ENCODE measurements around the gene OR6C74.

The OR6C74 gene

DNA sequence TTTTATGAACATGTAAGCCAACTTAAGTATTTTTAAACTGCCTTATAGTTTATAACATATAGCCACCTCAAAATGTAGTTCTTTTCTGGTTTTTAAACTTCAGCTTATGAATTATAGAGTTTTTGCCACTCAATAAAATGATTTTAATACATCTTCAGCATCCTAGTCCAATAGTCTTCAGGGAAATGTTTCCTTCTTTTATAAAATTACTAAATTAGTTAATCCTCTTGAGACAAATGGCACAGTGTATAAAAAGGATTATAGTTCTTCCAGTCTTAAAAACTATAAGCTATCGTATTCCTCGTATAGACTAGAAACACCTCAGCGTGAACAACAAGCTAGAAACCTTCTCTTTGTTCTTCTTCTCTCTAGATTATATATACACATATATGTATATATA is at the start of gene OR6C74:
Gene OR6C74 (plus strand): TSS at position 301 of the 400 bp plus-strand sequence. CDS start 2,679 bp downstream, outside the sequence.
- no peak for DNase-seq

DNA sequence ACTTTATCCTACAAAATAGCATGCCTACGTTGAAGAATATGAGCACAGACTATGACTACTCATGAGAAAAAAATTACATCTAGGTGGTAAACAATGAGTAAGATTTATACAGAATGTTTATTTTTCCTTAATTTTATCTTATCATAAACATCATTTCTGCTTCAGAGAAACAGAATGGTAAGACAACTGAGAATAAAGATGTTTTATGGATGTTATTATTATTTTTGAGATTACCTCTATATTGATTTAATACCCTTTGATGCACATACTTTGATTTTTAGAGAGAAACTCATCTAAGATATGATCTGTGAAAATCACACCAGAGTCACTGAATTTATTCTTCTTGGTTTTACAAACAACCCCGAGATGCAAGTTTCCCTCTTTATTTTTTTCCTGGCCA is 23.7 kb upstream of the OR6C74 start, which contains the start of gene OR10A7:
Gene OR10A7 (plus strand): TSS at position 301 of the 400 bp plus-strand sequence. CDS start 0 bp downstream, at position 301.
- DNase-seq, result no peak

DNA sequence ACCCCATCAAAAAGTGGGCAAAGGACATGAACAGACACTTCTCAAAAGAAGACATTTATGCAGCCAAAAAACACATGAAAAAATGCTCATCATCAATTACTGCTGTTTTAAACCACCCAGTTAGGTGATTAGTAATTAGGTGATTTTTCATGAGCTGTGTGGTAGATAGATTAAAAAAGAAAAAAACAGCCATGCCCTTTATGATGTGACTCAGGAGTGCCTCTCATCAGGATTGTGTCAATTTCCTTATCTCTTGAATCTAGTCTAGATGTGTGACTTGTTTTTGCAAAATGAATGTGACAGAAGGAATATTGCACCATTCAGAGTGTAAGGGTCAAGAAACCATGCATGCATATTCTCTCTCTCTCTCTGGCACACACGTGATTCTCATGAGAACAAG is 17.9 kb upstream of the OR6C74 start:
- DNase-seq, result no peak

DNA sequence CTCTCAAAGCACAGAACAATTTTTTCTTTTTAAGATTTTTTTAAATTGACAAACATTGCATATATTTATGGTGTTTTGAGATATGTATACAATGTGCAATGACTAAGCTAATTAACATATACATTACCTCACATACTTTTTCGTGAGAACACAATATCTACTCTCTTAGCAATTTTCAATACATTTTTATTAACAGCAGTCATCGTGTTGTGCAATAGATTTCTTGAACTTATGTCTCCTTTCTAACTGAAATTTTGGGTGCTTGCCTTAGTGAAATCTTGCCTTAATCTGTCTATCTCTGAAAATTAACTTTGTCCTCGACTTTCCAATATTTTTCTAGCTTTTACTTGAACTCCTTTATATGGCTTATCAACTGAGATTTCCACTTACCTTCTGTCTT is 16.8 kb upstream of the OR6C74 start:
- DNase-seq, result no peak

DNA sequence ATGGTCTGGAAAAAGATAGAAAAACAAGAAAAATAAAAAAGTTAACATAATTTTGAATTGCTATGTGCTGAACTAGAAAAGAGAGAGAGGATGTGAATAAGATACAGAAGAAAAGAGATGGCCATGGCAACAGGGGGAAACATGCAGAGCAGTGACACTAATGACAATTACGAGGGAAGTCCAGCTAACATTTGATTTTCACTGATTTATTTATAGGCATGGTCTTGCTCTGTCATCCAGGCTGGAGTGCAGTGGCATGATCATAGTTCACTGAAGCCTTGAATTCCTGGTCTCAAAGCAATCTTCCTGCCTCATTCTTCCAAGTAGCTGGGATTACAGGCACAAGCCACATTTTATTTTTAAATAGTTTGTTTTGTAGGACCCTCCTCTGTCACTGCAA is 1.8 kb downstream of the OR6C74 start:
- no peak for DNase-seq

DNA sequence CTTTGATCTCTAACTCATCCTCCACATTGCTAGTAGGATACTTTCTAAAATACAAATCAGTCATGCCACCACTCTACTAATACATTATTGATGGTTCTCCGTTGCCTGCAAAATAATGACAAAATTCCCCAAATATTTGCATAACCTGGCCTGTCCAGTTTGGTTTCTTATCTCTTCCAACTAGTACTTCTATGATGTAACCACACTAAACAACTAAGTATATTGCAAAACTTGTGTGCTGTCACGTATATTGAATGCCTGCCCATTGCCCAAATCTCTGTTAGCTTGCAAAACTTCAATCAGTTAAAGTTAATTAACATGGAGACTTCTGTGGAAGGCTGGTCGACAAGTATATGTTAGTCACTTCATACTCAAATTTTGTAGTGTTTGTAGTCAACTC is 6.5 kb downstream of the OR6C74 start:
- no peak for DNase-seq

DNA sequence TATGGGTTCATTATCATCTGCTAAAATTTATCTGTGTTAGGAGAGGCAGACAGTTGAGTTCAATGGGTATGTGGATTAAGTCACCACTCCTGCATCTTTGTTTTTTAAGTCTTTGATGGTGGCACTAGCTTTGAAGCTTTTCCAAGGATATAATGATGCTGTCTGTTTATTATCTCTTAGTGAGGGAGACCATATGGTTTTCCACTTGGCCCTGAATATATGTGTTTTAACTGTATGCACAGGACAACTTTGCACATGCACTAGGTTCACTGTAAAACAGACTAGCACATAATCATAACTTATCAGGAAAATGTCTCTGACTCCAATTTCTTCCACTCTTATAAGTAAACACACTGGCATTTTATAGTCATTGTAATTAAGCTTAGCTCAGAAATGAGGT is 8.9 kb downstream of the OR6C74 start:
- no peak for DNase-seq

DNA sequence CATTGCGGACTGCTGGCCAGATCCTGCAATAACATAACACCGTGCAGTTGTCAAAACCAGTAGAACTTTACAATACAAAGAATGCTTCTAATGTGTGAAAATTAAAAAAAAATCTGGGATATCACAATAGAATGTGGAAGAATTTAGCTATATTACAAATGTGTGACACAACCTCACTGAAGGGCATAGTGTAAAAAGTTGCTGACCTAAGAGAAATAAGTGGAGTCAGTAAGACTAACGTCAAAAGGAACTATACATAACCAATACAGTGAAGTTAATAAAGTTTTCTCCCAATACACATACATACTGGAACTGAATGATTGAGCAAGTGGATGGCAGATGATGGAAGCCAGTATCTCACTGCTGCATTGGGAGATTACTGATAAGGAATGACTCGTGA is 12.4 kb downstream of the OR6C74 start:
- DNase-seq, result no peak

DNA sequence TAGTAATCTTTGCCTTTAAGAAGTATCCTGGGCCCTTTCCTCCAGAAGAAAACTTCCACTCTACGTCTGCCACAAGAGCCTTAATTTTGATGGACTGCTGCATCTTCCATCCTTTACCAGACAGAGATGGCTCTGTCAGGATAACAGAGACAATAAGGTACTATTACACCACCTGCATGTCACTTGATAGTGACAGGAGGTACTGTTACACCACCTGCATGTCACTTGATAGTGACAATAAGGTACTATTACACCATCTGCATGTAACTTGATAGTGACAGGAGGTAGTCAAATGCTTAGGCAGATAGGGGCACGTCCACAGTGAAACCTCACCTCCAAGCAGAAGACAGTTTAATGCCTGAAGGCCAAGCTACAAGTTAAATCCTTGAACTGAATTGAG is 13.9 kb downstream of the OR6C74 start:
- DNase-seq, result no peak

DNA sequence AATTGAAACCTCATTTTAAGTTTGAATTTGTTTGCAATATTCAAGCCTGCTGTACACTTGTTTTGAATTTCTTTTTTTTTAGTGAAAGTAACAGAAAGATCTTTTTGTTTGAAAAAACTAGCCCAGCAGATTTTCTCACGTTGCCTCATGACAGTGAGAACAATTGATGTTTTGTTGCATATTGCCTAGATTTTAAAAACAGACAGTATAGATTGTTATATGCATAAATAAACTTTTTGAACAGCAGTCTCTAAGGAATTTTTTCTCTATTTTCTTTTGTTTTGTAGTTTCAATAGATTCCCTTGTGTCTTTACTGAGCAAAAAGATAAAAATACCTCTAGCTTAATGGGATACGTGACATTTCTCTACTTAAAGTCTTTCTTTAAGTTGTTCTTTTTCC is 36.6 kb downstream of the OR6C74 start:
- no peak for DNase-seq

DNA sequence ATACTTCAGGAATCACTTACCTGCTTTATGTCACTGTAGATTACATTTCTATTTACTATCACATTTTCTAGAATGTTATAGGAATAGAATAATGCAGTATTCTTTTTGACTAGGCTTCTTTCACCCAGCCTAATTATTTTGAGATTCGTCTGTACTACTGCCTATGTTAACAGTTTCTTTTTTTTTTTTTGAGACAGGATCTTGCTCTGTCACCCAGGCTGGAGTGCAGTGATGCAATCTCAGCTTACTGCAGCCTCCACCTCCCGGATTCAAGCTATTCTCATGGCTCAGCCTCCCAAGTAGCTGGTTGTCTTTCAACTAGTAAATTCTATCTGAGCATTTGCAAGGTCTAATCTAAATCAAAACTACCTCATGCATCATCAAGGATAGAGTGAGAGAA is 45.6 kb downstream of the OR6C74 start:
- DNase-seq, result no peak
